Activated T-helper 2 cell treated with anti-CD3 and anti-CD28 coated beads, Interferon-gamma antibody, Interleukin-2, Interleukin-4, amounts not matched to agents 10 μg/mL and 5 μg/mL and 100 μg/mL, durations not matched to agents 14 hours and 24 hours and 36 hours (primary cell): ENCODE measurements around the gene FKBP1A. TPM values are rescaled to one million over a fixed set of nuclear protein-coding genes. Genes with fewer than 3 reads are reported as not detected.

Source experiments
- DNase-seq: peaks from one replicate; pipeline ENCODE4 v3.0.0; 2021; ENCODE audit warnings: low spot score
- H3K27ac Mint-ChIP-seq: one replicate; pipeline ENCODE4 v1.8.0; 2021; ENCODE audit warnings: mixed read lengths
- H3K27me3 Mint-ChIP-seq: one replicate; pipeline ENCODE4 v1.8.0; 2021; ENCODE audit warnings: low read depth, mixed read lengths
- H3K36me3 Mint-ChIP-seq: one replicate; pipeline ENCODE4 v1.8.0; 2021; ENCODE audit warnings: low read depth, mixed read lengths
- H3K4me1 Mint-ChIP-seq: one replicate; pipeline ENCODE4 v1.8.0; 2021; ENCODE audit warnings: low read depth, mixed read lengths
- H3K4me3 Mint-ChIP-seq: one replicate; pipeline ENCODE4 v1.8.0; 2021; ENCODE audit warnings: low read depth, mild to moderate bottlenecking, moderate library complexity, mixed read lengths
- H3K9me3 Mint-ChIP-seq: one replicate; pipeline ENCODE4 v1.8.0; 2021; ENCODE audit warnings: mixed read lengths
- intact Hi-C: fragments of 100-400 bp; cut with micrococcal nuclease; formaldehyde crosslinking; loops from one replicate; pipeline ENCODE4 v1.15.1; 2023
- total RNA-seq: library from RNA; stranded (reverse); gene quantifications from 2 replicates; pipeline ENCODE4 v1.2.3, GENCODE V29; 2022

The FKBP1A gene
- total RNA-seq, 1 donor from 2014 or later = 320 TPM

DNA sequence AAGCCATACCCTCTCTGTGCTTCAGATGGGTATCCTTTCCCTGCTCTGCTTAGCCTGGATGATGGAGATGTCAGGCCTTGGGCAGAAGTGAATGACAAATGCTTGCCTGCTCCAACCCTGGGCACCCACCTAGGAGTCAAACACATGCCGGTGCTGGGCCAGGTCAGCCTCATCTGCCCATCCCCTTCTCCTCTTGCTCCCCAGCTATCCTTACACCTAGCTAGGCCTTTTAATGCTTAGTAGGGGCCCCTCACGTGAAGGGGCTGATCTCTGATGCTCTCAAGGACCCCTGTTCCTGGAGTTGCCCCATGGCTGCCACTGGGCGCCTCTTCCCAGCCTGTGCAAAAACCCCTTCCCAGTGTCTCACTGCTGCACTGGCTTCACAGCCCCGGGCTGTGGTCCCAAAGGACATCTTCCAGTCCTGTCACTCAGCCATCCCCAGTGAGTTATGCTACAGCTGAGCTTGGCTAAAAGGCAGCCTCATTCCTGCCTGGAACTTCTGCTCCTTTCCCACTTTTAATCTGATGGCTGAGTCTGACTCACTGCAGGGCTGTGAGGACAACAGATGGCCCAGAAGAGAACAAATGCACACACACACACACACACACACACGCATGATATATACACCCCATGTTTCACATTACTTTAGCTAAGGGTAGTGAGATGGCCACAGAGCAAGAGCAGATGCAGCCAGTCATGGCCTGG lies 51.1 kb downstream of the FKBP1A start:
- no peaks in the 10 kb centered on the region for H3K27me3 Mint-ChIP-seq
- H3K4me1 Mint-ChIP-seq = peaks cover 29% of the 10 kb centered on the region
- intact Hi-C loops = no loop called here
- H3K36me3 Mint-ChIP-seq = peaks cover 28% of the 10 kb centered on the region
- H3K9me3 Mint-ChIP-seq = no peaks in the 10 kb centered on the region
- no peak overlapping the region for H3K4me3 Mint-ChIP-seq
- no peak for DNase-seq
- no peak overlapping the region for H3K27ac Mint-ChIP-seq

GRCh38 chr20:1338801-1339200 lies 54.1 kb downstream of the FKBP1A start:
- no peak overlapping the region for H3K27ac Mint-ChIP-seq
- H3K4me3 Mint-ChIP-seq = no peak overlapping the region
- H3K27me3 Mint-ChIP-seq = no peaks in the 10 kb centered on the region

DNA sequence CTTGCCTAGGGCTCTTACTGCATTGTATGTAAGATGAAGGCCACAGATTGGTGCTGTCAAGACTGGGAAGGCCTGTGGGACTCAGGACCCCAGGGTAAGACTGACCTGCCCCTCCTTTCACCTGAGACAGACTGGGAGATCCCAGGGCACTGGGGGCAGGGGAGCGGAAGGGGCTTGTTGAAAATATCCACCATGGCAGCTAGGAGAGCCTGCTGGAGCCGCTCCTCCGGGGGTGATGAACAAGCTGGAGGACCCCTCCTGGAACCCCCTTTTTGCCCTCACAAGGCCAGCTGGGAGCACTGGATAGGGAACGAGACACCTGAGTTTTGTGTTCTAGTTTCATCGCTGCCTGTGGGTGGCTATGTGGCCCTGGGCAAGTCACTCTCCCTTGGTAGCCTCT lies 54.8 kb downstream of the FKBP1A start:
- Mint-ChIP-seq H3K4me1 (peaks cover 18% of the 10 kb centered on the region), H3K27me3 (no peaks in the 10 kb centered on the region), H3K9me3 (no peaks in the 10 kb centered on the region), H3K4me3 (no peak overlapping the region), H3K36me3 (peaks cover 21% of the 10 kb centered on the region), H3K27ac (no peak overlapping the region)
- intact Hi-C loops = no loop called here
- peak; percentile 7 for DNase-seq

More at GRCh38 chr20:1338801-1339200, 54.1 kb downstream of the FKBP1A start:
- no peak for DNase-seq
- intact Hi-C loops = no loop called here
- peaks cover 15% of the 10 kb centered on the region for H3K36me3 Mint-ChIP-seq
- H3K9me3 Mint-ChIP-seq = no peaks in the 10 kb centered on the region
- H3K4me1 Mint-ChIP-seq = peaks cover 16% of the 10 kb centered on the region

- intact Hi-C loops = no loop called here
- H3K36me3 Mint-ChIP-seq = peaks cover 26% of the 10 kb centered on the region
- H3K9me3 Mint-ChIP-seq = no peaks in the 10 kb centered on the region
- H3K4me1 Mint-ChIP-seq = peaks cover 24% of the 10 kb centered on the region
- DNase-seq = no peak
- H3K27me3 Mint-ChIP-seq = no peaks in the 10 kb centered on the region
- no peak overlapping the region for H3K4me3 Mint-ChIP-seq
- no peak overlapping the region for H3K27ac Mint-ChIP-seq
These were observed 55.4 kb downstream of the FKBP1A start for GRCh38 chr20:1337441-1337840.

- intact Hi-C loops = no loop called here
- Mint-ChIP-seq H3K4me3 (no peak overlapping the region), H3K4me1 (peaks cover 22% of the 10 kb centered on the region), H3K36me3 (peaks cover 26% of the 10 kb centered on the region), H3K27me3 (no peaks in the 10 kb centered on the region), H3K9me3 (no peaks in the 10 kb centered on the region), H3K27ac (peak overlapping the region; percentile 69)
- DNase-seq = peak; percentile 8
These were observed 56.0 kb downstream of the FKBP1A start for GRCh38 chr20:1336699-1337367.

- H3K4me3 Mint-ChIP-seq = no peak overlapping the region
- H3K36me3 Mint-ChIP-seq = peaks cover 29% of the 10 kb centered on the region
- intact Hi-C loops = no loop called here
- no peaks in the 10 kb centered on the region for H3K9me3 Mint-ChIP-seq
- peak overlapping the region; percentile 69 for H3K27ac Mint-ChIP-seq
- no peaks in the 10 kb centered on the region for H3K27me3 Mint-ChIP-seq
- DNase-seq = peak; percentile 6
- peaks cover 26% of the 10 kb centered on the region for H3K4me1 Mint-ChIP-seq
These were observed 56.7 kb downstream of the FKBP1A start for GRCh38 chr20:1335961-1336698.

DNA sequence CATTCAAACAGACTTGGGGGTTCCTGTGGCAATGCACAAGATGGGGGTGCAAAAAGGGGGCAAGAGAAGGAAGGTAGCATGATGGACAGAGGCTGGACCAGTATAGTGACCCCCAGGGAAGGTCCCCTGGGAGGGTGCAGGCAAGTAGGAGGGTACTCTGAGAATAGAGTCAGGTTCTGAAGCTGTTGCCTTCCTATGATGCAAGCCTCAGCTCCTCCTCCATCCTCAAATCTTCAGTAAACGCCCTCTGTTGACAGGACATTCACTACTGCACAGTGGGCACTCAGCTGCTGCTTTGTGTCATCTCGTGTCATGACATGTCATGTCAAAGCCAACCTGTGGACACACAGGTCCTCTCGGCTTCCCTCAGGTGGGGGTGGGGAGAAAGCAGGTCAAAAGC lies 58.1 kb downstream of the FKBP1A start:
- H3K36me3 Mint-ChIP-seq = peaks cover 38% of the 10 kb centered on the region
- no peak overlapping the region for H3K27ac Mint-ChIP-seq
- no peak for DNase-seq
- peaks cover 37% of the 10 kb centered on the region for H3K4me1 Mint-ChIP-seq
- intact Hi-C loops = no loop called here
- no peaks in the 10 kb centered on the region for H3K27me3 Mint-ChIP-seq
- H3K9me3 Mint-ChIP-seq = no peaks in the 10 kb centered on the region
- no peak overlapping the region for H3K4me3 Mint-ChIP-seq

GRCh38 chr20:1334370-1334731 lies 58.5 kb downstream of the FKBP1A start:
- no peaks in the 10 kb centered on the region for H3K9me3 Mint-ChIP-seq
- intact Hi-C loops = no loop called here
- H3K27ac Mint-ChIP-seq = no peak overlapping the region

GRCh38 chr20:1333462-1334369 lies 59.1 kb downstream of the FKBP1A start:
- H3K4me1 Mint-ChIP-seq = peaks cover 43% of the 10 kb centered on the region

More at GRCh38 chr20:1334370-1334731, 58.5 kb downstream of the FKBP1A start:
- Mint-ChIP-seq H3K36me3 (peaks cover 42% of the 10 kb centered on the region), H3K27me3 (no peaks in the 10 kb centered on the region), H3K4me1 (peaks cover 41% of the 10 kb centered on the region), H3K4me3 (no peak overlapping the region)
- no peak for DNase-seq

GRCh38 chr20:1332749-1333300 lies 60.0 kb downstream of the FKBP1A start:
- intact Hi-C loops = no loop called here
- Mint-ChIP-seq H3K4me1 (peaks cover 46% of the 10 kb centered on the region), H3K27me3 (no peaks in the 10 kb centered on the region)

More at GRCh38 chr20:1333462-1334369, 59.1 kb downstream of the FKBP1A start:
- Mint-ChIP-seq H3K27me3 (no peaks in the 10 kb centered on the region), H3K36me3 (peaks cover 42% of the 10 kb centered on the region), H3K4me3 (no peak overlapping the region), H3K27ac (no peak overlapping the region), H3K9me3 (no peaks in the 10 kb centered on the region)
- intact Hi-C loops = no loop called here
- peak; percentile 4 for DNase-seq

DNA sequence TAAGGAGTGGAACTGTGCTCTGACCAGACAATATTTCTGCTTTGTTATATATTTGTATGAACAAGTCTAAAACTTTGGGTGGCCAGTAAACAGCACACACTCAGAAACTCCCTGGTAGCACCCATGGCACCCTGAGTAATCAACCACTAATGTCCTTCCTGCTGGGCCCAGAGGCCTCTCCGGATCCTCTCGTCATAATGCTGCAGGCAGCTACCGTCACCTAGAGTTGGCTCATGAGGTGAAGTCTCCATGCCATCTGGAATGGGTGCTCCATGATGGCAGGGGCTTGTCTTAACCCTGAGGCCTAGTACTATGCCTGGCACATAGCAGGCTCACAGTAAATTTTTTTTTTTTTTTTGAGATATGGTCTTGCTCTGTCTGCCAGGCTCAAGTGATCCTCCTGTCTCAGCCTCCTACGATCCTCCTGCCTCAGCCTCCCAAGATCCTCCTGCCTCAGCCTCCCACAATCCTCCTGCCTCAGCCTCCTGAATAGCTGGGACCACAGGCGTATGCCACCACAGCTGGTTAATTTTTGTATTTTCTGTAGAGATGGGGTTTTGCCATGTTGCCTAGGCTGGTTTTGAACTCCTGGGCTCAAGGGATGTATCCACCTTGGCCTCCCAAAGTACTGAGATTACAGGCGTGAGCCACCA lies 60.9 kb downstream of the FKBP1A start:
- Mint-ChIP-seq H3K36me3 (peaks cover 50% of the 10 kb centered on the region), H3K27me3 (no peaks in the 10 kb centered on the region), H3K4me3 (no peak overlapping the region), H3K27ac (peak overlapping the region; percentile 4), H3K9me3 (no peaks in the 10 kb centered on the region), H3K4me1 (peaks cover 46% of the 10 kb centered on the region)
- intact Hi-C loops = no loop called here
- no peak for DNase-seq

More at GRCh38 chr20:1332749-1333300, 60.0 kb downstream of the FKBP1A start:
- Mint-ChIP-seq H3K36me3 (peaks cover 45% of the 10 kb centered on the region), H3K27ac (no peak overlapping the region), H3K4me3 (no peak overlapping the region), H3K9me3 (no peaks in the 10 kb centered on the region)
- no peak for DNase-seq
